BJ (cell line): Measurements from ENCODE around the gene ARL5C. TPM values are rescaled to one million over a fixed set of nuclear protein-coding genes. Genes with fewer than 3 reads are reported as not detected.
"Not testable (repeated sequence)": the region's sequence is repeated elsewhere in the genome, so short reads cannot be mapped to it uniquely, and the experiment has no call there.

ENCODE experiments used
- CTCF ChIA-PET: fragments of 350-600 bp; formaldehyde crosslinking; extraction: SDS; loops from one replicate; lab custom pipeline; 2021; ENCODE audit warnings: antibody characterized with exemption, inconsistent platforms; lab: Yijun Ruan, JAX
- POLR2A ChIA-PET: fragments of 300-600 bp; sonication (Branson Sonifier 250); formaldehyde crosslinking; extraction: SDS; loops from one replicate; lab custom pipeline; 2021; ENCODE audit warnings: antibody characterized with exemption; lab: Charles Lee
- DNase-seq: peaks from one replicate; pipeline ENCODE4 v3.0.0-alpha.2; 2011; ENCODE audit warnings: low read depth
- H3K27me3 ChIP-seq: 2 replicates; pipeline ENCODE4 v1.6.0; 2011; ENCODE audit warnings: low read length; ENCODE audit not compliant: control insufficient read depth, insufficient read depth
- H3K36me3 ChIP-seq: 2 replicates; pipeline ENCODE4 v1.5.1; 2011; ENCODE audit warnings: low read length; ENCODE audit not compliant: control insufficient read depth, insufficient read depth
- H3K4me3 ChIP-seq: 2 replicates; pipeline ENCODE4 v1.5.1; 2011; ENCODE audit warnings: low read depth, mild to moderate bottlenecking, control low read depth, low read length
- CTCF ChIP-seq: IDR thresholded peaks from 2 replicates; pipeline ENCODE4 v1.5.1; 2011; ENCODE audit warnings: low read depth, mild to moderate bottlenecking, control low read depth, inconsistent platforms, low read length, moderate library complexity; ENCODE audit not compliant: insufficient read depth
- polyA plus RNA-seq: library from polyadenylated mRNA; depleted of rRNA; stranded (reverse); fragments of >200 nt; gene quantifications from 2 replicates; pipeline ENCODE4 v1.2.3, GENCODE V29; 2011

The ARL5C gene
- polyA plus RNA-seq, 1 experiment = not detected

GRCh38 chr17:39169101-39169500 is 3.1 kb upstream of the ARL5C start:
- no peak overlapping the region for H3K4me3 ChIP-seq
- ChIA-PET POLR2A (no interaction called here), CTCF (interaction anchor here (0.8 to 2.7 kb wide), 4 partner anchors 16 to 75 kb away, joined by 4 to 10 read pairs (median 4); no protein-coding TSS in a partner anchor)
- TF ChIP-seq CTCF = no peak
- no peaks in the 10 kb centered on the region for H3K36me3 ChIP-seq
- peaks cover 19% of the 10 kb centered on the region for H3K27me3 ChIP-seq
- no peak for DNase-seq

- CTCF ChIA-PET = interaction anchor here (0.8 to 2.7 kb wide), 6 partner anchors 10 to 185 kb away, joined by 3 to 11 read pairs (median 4); no protein-coding TSS in a partner anchor
- H3K27me3 ChIP-seq = peaks cover 19% of the 10 kb centered on the region
- H3K4me3 ChIP-seq, POLR2A ChIA-PET, H3K36me3 ChIP-seq, DNase-seq: not testable (repeated sequence)
Observed at GRCh38 chr17:39168503-39168902, 2.5 kb upstream of the ARL5C start.

GRCh38 chr17:39167476-39167875 is 1.5 kb upstream of the ARL5C start:
- POLR2A ChIA-PET = no interaction called here
- no peak for TF ChIP-seq CTCF
- CTCF ChIA-PET = interaction anchor here (0.6 to 4.0 kb wide), 7 partner anchors 7 to 184 kb away, joined by 3 to 73 read pairs (median 4); no protein-coding TSS in a partner anchor
- DNase-seq = no peak
- Histone ChIP-seq H3K4me3 (no peak overlapping the region), H3K36me3 (no peaks in the 10 kb centered on the region), H3K27me3 (peaks cover 19% of the 10 kb centered on the region)

- Histone ChIP-seq H3K36me3 (no peaks in the 10 kb centered on the region), H3K27me3 (peaks cover 19% of the 10 kb centered on the region), H3K4me3 (no peak overlapping the region)
- POLR2A ChIA-PET = no interaction called here
- CTCF ChIA-PET = interaction anchor here (0.8 to 4.4 kb wide), 8 partner anchors 8 to 183 kb away, joined by 3 to 73 read pairs (median 14); partner anchors contain the start of gene PLXDC1
- no peak for DNase-seq
- TF ChIP-seq CTCF = no peak
Observed at GRCh38 chr17:39166437-39167335, 725 bp upstream of the ARL5C start.

- no peak for TF ChIP-seq CTCF
- peak overlapping the region; percentile 32 for H3K4me3 ChIP-seq
- H3K36me3 ChIP-seq = no peaks in the 10 kb centered on the region
- POLR2A ChIA-PET = interaction anchor here (0.5 to 1.0 kb wide), 2 partner anchors 12 to 321 kb away, joined by 9 to 13 read pairs; no protein-coding TSS in a partner anchor
- CTCF ChIA-PET = interaction anchor here (0.7 to 4.4 kb wide), 26 partner anchors 9 to 188 kb away, joined by 3 to 73 read pairs (median 8); partner anchors contain the start of genes PLXDC1 and RPL19
- H3K27me3 ChIP-seq = peaks cover 23% of the 10 kb centered on the region
- DNase-seq = no peak
Observed at GRCh38 chr17:39165178-39165840, 652 bp downstream of the ARL5C start.
